K562 (cell line): ENCODE data around the gene MED28. TPM values are rescaled to one million over a fixed set of nuclear protein-coding genes. Genes with fewer than 3 reads are reported as not detected.
A peak's percentile ranks its signal among the peaks of the same experiment; 100 is the strongest.

Source experiments
- CBFA2T2 ChIP-seq: fragments of 450-650 bp; conservative IDR thresholded peaks from 2 replicates; pipeline ENCODE4 v1.6.1; 2017; ENCODE audit warnings: mild to moderate bottlenecking
- HMGN3 ChIP-seq: IDR thresholded peaks from 2 replicates; pipeline ENCODE4 v1.6.1; 2011; ENCODE audit warnings: borderline replicate concordance, low read depth, mild to moderate bottlenecking, mixed read lengths, low read length; ENCODE audit not compliant: insufficient read length; ENCODE audit errors: extremely low read depth
- MAFF ChIP-seq: IDR thresholded peaks from 2 replicates; pipeline ENCODE4 v1.6.1; 2012; ENCODE audit warnings: low read length, improper control_type of control experiment
- MBD2 ChIP-seq: sonication (generic); IDR thresholded peaks from 2 replicates; pipeline ENCODE4 v1.6.1; 2016; ENCODE audit warnings: low read depth, borderline replicate concordance
- ZNF217 ChIP-seq: sonication (generic); formaldehyde crosslinking; IDR thresholded peaks from 2 replicates; pipeline ENCODE4 v1.8.0; 2022; ENCODE audit warnings: mild to moderate bottlenecking, missing genetic modification reagents
- polyA plus RNA-seq, 8 experiments: library from polyadenylated mRNA; depleted of rRNA in 4 of 8; stranded (reverse) in 5 of 8; unstranded in 3 of 8; fragments of >200 nt; fragmentation: Nextera tagmentation in 2 of 8; fragmentation: Illumina TruSeq in 1 of 8; extraction: Ambion mirVana in 2 of 8; extraction: Trizol in 1 of 8; gene quantifications; 2 replicates each; pipeline versions ENCODE4 v1.2.1 to v1.2.3, GENCODE V29; 2011 to 2014; ENCODE audit warnings: inconsistent platforms in 1 of 8, missing spikeins in 1 of 8
- total RNA-seq, 7 experiments: library from RNA; depleted of rRNA in 6 of 7; stranded (reverse); fragments of >200 nt in 6 of 7; fragmentation: Illumina TruSeq in 2 of 7; extraction: Trizol in 2 of 7; gene quantifications; 2 replicates each; pipeline versions ENCODE4 v1.2.1 to v1.2.3, GENCODE V29; 2011 to 2021; ENCODE audit warnings: low replicate concordance in 1 of 7
- TF ChIP-seq, protein P1 (sequence below): fragments of 250-450 bp; sonication (Bioruptor Pico); IDR thresholded peaks from 2 replicates; pipeline ENCODE4 v1.4.0; 2020
- TF ChIP-seq, protein P2 (sequence below): fragments of 450-650 bp; IDR thresholded peaks from 2 replicates; pipeline ENCODE4 v1.6.1; 2016; ENCODE audit warnings: mild to moderate bottlenecking, moderate library complexity
- TF ChIP-seq, protein P3 (sequence below): fragments of 450-650 bp; formaldehyde crosslinking; IDR thresholded peaks from 2 replicates; pipeline ENCODE4 v1.4.0; 2022; ENCODE audit warnings: missing genetic modification characterization

MED28 gene
- total and polyA plus RNA-seq, 9 of the 15 experiments (the other 6 are each of a cell fraction or from before 2014, with no cell fraction given) = 15.5 to 93.8 (median 50.5) TPM

DNA sequence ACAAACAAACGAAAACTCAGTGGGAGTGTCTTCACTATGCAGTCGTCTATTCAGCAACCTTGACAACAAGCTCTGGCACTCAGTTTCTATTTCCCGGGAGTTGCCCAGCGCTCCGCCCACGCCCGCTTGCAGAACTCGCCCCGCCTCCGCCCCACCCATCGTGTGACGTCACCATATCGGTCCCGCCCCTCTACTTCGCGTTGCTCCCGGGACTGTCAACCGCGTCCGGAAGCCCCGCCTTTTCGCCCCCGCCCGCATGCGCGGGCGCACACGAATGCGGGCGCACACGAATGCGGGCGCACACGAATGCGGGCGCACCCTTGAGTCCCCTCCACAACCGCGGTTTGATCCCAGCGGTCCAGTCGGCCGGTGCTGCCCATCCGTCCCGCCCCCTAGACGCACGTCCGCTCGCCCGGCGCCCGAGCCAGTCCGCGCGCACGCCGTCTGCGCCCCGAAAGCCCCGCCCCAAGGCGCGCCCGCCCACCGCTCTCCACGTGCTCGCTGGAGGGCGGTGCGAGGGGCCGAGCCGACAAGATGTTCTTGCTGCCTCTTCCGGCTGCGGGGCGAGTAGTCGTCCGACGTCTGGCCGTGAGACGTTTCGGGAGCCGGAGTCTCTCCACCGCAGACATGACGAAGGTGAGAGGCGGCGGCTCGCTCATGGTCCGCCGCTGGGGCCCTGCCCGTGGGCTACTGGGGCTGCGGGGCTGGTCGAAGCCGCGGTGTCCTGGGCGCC, 37.3 kb upstream of the MED28 start, which contains the start of gene LAP3 (continued):
- TF ChIP-seq MBD2 (no peak; the same call in 1 of the 2 replicates), ZNF217 (CRISPR knock-in tag) (no peak), HMGN3 (peak; percentile 71), MAFF (no peak), CBFA2T2 (no peak)
- TF ChIP-seq, protein P1, sequence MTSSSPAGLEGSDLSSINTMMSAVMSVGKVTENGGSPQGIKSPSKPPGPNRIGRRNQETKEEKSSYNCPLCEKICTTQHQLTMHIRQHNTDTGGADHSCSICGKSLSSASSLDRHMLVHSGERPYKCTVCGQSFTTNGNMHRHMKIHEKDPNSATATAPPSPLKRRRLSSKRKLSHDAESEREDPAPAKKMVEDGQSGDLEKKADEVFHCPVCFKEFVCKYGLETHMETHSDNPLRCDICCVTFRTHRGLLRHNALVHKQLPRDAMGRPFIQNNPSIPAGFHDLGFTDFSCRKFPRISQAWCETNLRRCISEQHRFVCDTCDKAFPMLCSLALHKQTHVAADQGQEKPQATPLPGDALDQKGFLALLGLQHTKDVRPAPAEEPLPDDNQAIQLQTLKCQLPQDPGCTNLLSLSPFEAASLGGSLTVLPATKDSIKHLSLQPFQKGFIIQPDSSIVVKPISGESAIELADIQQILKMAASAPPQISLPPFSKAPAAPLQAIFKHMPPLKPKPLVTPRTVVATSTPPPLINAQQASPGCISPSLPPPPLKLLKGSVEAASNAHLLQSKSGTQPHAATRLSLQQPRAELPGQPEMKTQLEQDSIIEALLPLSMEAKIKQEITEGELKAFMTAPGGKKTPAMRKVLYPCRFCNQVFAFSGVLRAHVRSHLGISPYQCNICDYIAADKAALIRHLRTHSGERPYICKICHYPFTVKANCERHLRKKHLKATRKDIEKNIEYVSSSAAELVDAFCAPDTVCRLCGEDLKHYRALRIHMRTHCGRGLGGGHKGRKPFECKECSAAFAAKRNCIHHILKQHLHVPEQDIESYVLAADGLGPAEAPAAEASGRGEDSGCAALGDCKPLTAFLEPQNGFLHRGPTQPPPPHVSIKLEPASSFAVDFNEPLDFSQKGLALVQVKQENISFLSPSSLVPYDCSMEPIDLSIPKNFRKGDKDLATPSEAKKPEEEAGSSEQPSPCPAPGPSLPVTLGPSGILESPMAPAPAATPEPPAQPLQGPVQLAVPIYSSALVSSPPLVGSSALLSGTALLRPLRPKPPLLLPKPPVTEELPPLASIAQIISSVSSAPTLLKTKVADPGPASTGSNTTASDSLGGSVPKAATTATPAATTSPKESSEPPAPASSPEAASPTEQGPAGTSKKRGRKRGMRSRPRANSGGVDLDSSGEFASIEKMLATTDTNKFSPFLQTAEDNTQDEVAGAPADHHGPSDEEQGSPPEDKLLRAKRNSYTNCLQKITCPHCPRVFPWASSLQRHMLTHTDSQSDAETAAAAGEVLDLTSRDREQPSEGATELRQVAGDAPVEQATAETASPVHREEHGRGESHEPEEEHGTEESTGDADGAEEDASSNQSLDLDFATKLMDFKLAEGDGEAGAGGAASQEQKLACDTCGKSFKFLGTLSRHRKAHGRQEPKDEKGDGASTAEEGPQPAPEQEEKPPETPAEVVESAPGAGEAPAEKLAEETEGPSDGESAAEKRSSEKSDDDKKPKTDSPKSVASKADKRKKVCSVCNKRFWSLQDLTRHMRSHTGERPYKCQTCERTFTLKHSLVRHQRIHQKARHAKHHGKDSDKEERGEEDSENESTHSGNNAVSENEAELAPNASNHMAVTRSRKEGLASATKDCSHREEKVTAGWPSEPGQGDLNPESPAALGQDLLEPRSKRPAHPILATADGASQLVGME (CRISPR knock-in tag) = no peak
- TF ChIP-seq, protein P2, sequence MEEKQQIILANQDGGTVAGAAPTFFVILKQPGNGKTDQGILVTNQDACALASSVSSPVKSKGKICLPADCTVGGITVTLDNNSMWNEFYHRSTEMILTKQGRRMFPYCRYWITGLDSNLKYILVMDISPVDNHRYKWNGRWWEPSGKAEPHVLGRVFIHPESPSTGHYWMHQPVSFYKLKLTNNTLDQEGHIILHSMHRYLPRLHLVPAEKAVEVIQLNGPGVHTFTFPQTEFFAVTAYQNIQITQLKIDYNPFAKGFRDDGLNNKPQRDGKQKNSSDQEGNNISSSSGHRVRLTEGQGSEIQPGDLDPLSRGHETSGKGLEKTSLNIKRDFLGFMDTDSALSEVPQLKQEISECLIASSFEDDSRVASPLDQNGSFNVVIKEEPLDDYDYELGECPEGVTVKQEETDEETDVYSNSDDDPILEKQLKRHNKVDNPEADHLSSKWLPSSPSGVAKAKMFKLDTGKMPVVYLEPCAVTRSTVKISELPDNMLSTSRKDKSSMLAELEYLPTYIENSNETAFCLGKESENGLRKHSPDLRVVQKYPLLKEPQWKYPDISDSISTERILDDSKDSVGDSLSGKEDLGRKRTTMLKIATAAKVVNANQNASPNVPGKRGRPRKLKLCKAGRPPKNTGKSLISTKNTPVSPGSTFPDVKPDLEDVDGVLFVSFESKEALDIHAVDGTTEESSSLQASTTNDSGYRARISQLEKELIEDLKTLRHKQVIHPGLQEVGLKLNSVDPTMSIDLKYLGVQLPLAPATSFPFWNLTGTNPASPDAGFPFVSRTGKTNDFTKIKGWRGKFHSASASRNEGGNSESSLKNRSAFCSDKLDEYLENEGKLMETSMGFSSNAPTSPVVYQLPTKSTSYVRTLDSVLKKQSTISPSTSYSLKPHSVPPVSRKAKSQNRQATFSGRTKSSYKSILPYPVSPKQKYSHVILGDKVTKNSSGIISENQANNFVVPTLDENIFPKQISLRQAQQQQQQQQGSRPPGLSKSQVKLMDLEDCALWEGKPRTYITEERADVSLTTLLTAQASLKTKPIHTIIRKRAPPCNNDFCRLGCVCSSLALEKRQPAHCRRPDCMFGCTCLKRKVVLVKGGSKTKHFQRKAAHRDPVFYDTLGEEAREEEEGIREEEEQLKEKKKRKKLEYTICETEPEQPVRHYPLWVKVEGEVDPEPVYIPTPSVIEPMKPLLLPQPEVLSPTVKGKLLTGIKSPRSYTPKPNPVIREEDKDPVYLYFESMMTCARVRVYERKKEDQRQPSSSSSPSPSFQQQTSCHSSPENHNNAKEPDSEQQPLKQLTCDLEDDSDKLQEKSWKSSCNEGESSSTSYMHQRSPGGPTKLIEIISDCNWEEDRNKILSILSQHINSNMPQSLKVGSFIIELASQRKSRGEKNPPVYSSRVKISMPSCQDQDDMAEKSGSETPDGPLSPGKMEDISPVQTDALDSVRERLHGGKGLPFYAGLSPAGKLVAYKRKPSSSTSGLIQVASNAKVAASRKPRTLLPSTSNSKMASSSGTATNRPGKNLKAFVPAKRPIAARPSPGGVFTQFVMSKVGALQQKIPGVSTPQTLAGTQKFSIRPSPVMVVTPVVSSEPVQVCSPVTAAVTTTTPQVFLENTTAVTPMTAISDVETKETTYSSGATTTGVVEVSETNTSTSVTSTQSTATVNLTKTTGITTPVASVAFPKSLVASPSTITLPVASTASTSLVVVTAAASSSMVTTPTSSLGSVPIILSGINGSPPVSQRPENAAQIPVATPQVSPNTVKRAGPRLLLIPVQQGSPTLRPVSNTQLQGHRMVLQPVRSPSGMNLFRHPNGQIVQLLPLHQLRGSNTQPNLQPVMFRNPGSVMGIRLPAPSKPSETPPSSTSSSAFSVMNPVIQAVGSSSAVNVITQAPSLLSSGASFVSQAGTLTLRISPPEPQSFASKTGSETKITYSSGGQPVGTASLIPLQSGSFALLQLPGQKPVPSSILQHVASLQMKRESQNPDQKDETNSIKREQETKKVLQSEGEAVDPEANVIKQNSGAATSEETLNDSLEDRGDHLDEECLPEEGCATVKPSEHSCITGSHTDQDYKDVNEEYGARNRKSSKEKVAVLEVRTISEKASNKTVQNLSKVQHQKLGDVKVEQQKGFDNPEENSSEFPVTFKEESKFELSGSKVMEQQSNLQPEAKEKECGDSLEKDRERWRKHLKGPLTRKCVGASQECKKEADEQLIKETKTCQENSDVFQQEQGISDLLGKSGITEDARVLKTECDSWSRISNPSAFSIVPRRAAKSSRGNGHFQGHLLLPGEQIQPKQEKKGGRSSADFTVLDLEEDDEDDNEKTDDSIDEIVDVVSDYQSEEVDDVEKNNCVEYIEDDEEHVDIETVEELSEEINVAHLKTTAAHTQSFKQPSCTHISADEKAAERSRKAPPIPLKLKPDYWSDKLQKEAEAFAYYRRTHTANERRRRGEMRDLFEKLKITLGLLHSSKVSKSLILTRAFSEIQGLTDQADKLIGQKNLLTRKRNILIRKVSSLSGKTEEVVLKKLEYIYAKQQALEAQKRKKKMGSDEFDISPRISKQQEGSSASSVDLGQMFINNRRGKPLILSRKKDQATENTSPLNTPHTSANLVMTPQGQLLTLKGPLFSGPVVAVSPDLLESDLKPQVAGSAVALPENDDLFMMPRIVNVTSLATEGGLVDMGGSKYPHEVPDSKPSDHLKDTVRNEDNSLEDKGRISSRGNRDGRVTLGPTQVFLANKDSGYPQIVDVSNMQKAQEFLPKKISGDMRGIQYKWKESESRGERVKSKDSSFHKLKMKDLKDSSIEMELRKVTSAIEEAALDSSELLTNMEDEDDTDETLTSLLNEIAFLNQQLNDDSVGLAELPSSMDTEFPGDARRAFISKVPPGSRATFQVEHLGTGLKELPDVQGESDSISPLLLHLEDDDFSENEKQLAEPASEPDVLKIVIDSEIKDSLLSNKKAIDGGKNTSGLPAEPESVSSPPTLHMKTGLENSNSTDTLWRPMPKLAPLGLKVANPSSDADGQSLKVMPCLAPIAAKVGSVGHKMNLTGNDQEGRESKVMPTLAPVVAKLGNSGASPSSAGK = peak; percentile 95
- TF ChIP-seq, protein P3, sequence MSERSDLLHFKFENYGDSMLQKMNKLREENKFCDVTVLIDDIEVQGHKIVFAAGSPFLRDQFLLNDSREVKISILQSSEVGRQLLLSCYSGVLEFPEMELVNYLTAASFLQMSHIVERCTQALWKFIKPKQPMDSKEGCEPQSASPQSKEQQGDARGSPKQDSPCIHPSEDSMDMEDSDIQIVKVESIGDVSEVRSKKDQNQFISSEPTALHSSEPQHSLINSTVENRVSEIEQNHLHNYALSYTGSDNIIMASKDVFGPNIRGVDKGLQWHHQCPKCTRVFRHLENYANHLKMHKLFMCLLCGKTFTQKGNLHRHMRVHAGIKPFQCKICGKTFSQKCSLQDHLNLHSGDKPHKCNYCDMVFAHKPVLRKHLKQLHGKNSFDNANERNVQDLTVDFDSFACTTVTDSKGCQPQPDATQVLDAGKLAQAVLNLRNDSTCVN (CRISPR knock-in tag) = no peak
